NK-92 (cell line): Measurements from ENCODE around the gene PCLO.
"Not testable (repeated sequence)": the region's sequence is repeated elsewhere in the genome, so short reads cannot be mapped to it uniquely, and the experiment has no call there.

ENCODE experiments used
- DNase-seq: peaks from one replicate; lab custom pipeline; 2025; ENCODE audit not compliant: unreplicated experiment; lab: John Stamatoyannopoulos, UW

PCLO gene

DNA sequence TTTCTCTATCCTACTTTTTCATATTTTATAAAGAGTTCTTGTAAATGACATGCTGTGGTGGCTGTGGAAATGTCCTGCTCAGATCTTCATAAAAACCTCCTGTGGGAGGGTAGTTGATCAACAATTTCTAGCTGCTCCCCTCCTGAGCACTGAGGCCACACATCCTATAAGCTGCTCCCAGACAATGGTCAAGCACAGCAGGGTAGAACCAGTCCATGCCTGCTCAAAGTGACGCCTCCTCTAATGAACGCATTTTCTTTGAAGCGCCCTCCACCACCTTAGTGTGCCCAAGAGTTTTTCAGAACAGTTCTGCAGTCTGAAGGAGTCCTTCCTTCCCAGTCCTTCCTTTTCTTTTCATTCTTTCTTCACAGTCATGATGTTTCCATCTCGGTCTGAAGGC is 420.5 kb downstream of the PCLO start:
- no peak for DNase-seq

DNA sequence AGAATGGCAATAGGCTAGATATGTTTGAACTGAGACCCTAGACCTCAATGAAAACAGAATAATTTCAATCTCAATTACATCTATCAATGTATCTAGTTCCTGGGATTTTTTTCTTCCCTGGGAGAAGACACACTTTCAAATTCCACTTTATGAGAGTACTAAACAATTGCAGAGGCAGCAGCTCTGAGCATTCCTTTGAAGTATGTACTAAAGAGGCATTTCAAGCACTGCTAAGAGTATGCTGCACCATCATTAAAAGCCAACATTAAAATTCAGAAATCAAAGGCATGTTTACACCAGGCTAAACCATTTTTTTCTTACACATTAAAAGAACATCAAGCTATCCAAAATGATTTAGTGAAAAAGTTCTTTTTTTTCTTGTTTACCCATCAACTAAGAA is 421.2 kb downstream of the PCLO start:
- DNase-seq, result no peak

DNA sequence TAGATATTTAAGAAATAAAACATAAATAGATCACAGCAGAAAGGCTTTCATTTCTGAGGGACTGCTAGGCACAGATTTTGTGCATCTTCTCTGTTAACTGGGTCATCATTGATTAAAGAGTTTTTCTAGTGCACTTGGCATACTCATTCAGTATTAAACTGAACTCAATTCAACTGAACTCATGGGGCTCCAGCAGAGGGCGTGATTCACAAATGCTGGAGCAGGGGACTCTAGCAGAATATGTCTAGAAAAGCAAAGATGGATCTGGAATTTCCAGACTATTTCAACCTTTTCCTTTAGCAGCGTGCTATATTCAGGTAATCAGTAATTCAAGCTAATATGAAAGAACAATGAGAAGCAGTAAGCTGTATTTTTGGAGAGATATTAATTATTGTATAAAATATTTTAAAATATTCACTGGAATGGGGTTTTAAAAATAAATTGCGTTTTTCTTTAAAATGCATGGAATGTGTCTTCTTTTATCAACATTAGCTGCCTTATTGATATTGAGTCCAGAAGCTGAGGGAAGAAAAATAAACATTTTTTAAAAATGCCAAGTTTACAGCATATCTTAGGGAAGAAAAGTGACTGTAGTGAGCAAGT is 422.3 kb downstream of the PCLO start:
- DNase-seq, result no peak

DNA sequence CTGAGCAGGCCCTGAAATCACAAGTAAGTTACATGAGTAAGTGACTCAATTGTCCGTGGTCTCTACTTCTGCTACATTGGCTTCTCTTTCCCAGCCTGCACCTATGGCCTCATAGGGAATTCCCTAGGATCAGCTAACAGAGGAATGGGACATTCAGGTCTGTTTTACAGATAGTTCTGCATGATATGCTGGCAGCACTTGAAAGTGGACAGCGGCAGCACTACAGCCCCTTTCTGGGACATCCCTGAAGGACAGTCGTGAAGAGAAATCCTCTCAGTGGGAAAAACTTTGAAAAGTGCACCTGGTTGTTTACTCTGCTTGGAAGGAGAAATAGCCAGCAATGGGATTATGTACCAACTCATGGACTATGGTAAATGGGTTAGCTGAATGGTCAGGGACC is 426.1 kb downstream of the PCLO start:
- no peak for DNase-seq

DNA sequence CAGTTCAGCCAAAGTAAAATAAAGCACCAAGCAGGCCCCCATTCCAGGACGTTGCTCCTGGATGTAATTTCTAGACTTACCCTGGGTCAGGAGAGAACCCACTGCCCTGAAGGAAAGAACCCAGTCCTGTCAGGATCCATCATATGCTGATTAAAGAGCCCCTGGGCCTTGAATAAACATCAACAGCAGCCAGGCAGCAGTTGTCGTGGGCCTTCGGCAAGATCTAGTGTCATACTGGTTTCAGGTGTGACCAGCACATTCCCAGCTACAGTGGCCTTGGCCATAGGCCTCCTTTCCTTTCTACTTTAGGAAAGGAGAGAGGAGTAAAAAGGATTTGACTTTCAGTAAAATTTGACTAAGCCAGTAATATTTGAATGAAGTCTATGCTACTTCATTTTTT is 430.0 kb downstream of the PCLO start:
- DNase-seq, result no peak

DNA sequence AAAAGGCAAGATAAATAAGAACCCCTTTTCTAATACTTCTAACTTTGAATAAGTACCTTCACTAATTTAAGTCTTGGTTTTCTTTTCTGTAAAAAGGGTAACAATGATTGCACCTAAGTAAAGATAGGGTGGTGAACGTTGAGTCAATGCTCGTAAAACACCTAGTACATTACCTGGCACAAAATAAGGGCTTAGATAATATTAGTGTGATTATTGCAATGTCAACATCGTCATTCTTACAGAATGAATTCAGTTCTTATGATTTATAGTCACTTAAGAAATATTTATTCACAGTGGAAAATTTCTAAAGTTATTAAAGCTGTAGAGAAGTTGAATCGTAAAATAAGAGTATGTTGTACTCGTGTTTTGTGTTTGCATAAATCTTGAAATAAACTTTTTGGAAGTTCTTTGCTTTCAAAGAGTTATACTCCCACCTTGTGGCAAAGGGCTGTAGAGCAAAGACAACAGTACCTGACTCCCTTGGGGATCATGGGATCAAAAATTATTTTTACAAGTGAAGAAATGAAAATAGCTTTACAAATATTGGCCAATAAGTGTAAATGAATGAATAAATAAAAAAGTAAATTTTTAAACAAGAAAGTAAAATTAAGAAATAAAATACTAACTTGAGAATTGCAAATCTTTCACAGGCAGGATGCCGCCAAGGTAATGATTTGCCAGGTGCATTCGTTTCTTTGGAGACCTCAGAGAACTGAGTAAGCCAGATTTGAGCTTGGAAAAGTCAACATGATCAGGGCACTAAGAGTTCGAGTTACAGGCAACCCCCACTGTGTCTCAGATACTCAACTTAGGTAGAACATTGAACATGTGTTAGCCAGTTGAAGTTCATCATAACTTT is 433.3 kb downstream of the PCLO start:
- DNase-seq, result no peak

DNA sequence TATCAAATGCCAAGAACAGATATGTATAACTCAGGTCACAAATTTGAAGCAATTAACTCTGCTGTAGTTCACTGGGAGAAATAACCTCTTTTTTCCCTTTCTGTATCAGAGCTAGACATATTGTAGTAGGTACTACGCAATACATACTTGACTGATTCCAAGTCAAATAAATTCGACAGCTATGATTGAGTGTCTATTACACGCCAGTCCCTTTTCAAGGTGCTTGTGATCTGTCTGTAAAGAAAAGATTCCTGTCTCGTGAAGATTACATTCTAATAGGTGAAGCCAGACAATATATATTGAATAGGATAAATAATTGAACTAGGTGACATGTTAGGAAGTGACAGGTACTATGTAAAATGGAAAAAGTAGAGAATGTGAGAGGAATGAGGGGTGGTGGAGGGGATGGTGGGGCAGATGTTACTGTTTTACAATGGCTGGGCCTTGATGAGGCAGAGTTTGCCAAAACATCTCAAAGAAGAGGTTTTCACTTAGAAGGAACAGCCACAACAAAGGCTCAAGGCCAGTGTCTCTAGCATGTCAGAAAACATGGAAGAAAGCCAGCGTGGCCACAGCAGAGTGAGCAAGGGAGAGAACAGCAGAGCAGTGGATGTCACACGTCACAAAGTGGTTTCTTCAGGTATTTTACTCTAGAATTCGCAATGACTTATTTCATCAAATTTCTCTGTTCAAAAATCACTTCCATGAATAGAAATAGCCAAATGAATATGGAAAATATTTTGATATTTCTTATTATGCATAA is 436.5 kb downstream of the PCLO start:
- DNase-seq, result no peak

DNA sequence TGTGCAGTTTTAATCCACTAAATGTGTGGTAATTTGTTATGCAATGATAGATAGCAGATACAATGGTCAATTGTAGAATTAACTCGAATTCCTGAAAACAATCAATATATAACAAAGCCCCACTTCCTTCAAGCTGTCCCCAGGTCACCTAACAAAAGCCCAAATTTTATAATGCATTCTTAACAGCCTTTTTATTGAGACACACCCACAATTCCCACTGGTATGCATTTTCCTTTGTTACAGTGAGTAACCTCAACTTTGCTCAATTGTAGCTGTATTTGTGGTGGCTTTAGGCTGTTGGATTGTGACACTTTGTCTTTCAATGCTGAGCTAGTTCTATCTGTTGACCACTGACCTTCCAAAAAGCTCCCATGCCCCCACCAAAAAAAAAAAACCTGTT is 439.3 kb downstream of the PCLO start:
- no peak for DNase-seq

DNA sequence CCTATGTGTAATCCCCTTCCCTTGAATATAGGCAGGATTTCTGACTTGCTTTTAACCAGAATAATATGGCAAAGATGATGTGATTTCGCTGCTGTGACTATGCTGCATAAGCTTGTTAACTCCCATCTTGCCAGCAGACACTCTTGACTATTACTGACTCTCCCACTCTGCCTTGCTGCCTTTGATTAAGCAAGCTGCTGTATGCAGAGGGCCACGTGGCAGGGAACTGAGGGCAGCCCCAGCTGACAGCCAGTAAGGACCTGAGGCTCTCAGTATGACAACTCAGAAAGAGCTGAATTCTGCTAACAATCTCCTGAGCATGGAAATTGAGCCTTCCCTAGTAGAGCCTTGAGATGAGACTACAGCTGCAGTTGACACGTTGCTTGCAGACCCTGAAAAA is 439.7 kb downstream of the PCLO start:
- DNase-seq, result no peak

DNA sequence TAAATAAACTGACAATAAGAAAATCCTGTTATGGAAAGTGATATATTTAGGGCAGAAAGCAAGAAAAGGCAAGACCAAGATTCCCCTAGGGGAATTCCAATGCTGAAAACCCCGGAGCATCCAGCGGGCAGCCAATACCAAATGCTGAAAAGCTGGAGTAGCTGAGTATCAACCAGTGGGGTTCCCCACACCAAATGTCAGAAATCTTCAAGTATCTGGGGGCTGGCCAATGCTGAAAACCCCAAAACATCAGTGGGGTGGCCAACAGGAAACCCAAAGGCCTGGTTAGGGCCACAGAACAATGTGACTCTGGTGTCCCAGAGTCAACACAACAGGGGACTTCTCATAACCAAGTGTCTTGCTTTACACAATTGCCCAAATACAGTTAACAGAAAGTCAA is 447.3 kb downstream of the PCLO start:
- DNase-seq, result no peak

DNA sequence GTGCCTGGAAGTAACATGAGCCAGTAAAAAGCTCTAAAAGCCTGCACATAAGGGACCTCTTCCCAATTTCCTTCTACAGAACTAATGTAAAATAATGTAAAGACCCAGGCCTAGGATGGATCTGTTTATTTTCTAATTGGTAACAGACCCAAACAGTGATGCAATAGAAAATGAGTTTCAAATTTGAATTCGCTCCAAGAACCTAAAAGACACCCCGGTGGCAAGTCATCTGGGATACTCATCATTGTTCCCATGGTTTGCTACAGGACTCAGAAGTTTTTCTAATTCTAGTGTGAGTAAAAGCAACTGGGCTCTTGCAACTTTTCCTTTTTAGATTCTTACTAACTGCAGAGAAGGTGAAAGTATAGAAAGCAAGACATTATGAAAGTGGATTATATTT is 447.8 kb downstream of the PCLO start:
- no peak for DNase-seq

DNA sequence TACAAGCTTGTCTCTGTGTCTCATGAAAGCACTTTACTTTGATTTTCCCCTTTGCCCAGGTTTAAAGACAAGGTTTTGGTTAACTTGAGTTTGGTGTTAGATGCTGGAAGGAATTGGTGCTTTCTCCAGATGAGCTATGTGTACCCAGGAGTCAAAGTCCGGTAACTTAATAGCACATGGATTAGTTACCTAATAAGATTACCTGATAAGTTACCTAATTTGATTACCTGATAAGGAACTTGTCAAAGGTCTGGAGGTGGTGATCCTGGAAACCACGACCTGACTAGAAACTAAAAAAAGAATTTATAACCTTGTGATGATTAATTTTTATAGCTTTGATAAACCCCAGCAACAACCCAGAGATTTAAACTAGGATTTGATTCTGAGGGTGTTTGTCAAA is 449.2 kb downstream of the PCLO start:
- no peak for DNase-seq

DNA sequence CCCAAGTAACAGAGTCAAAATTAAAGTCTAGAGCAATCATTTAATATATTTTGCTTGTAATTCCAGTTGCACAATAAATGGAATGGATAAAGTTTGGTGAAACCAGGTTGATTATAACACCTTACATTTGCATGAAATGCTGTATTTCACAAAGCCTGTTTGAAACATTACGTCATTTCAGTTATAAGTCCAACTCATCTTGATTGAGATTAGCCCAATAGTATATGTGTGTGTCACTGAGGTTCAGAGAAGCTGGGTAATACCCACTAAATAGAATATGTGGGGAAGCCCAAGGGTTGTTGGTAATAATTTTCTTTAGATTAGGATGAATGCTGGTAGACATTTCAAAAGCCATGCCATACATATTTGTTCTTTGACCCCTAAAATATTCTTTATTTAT is 456.3 kb downstream of the PCLO start:
- not testable (repeated sequence) for DNase-seq

DNA sequence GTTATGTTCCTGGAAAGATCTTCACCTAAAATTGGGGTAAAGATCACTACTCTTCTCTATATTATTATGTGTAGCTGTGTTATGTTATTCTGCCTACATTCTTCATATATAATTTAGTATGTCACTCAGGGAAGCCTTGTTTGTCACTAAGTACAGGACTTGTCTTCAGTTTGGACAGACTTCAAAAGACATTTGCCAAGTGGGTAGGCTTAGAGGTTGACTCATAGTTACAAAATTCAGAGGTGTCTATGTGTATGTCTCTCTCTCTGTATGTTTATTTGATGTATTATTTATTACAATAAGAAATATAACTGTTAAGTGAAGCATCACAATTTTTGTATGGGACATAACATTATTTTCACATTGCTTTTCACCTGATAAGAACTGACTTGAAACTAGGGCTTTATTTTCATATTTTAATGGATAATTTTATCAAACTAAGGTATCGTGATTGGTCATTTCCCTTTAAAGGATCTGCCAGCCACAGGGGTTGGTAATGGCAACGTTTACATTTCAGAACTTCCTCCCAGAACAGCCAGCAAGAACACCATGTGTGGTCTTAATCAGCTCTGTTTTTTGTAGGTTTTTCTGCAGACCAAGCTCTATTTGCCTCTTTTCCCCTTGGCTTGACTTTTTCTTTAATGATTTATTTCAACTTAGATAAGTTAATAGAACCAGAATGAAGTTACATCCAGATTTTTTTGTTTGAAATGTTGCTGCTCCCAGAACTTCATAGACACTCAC is 457.0 kb downstream of the PCLO start:
- no peak for DNase-seq

DNA sequence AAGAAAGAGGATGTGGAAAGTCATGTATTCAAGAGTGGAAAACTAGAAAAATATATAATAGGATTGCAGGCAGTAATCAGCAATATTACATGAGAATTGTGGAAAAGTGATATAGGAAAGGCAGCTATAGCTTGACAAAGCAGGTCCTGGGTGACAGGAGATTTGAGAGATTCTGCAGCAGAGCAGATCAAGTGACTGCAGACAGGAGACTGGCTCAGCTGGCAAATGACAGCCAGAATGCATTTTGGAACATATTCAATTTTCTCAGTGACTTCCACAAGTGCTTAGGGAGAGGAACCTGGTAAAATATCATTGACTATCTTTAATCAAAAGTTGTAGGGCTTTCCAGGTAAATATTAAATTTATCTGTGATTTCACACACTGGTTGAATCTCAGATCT is 458.6 kb downstream of the PCLO start:
- no peak for DNase-seq
